HG03025 (cell line): Measurements from ENCODE around the gene MFN2.
"Not testable (repeated sequence)": the region's sequence is repeated elsewhere in the genome, so short reads cannot be mapped to it uniquely, and the experiment has no call there.

ENCODE experiments used
- ATAC-seq: cut with Tn5 transposase; IDR thresholded peaks from one replicate; pipeline ENCODE4 v1.9.1; 2021; ENCODE audit warnings: mild to moderate bottlenecking, moderate library complexity; ENCODE audit not compliant: unreplicated experiment, low FRiP score

The MFN2 gene

GRCh38 chr1:11991969-11992676 is 11.9 kb downstream of the MFN2 start:
- no peak for ATAC-seq

GRCh38 chr1:11997081-11997850 is 17.0 kb downstream of the MFN2 start:
- no peak for ATAC-seq

GRCh38 chr1:11998636-11999035 is 18.4 kb downstream of the MFN2 start:
- ATAC-seq, result no peak

- no peak for ATAC-seq
These were observed 19.0 kb downstream of the MFN2 start for GRCh38 chr1:11999236-11999635.

- ATAC-seq, result no peak
These were observed 21.1 kb downstream of the MFN2 start for GRCh38 chr1:12001249-12001917.

- ATAC-seq, result no peak
These were observed 21.8 kb downstream of the MFN2 start for GRCh38 chr1:12001996-12002493.

- ATAC-seq, result no peak
These were observed 23.5 kb downstream of the MFN2 start for GRCh38 chr1:12003762-12004161.

GRCh38 chr1:12005488-12006166 is 25.4 kb downstream of the MFN2 start:
- no peak for ATAC-seq

- no peak for ATAC-seq
These were observed 26.1 kb downstream of the MFN2 start for GRCh38 chr1:12006167-12006921.

- no peak for ATAC-seq
These were observed 27.0 kb downstream of the MFN2 start for GRCh38 chr1:12007204-12007603.

GRCh38 chr1:12008355-12008754 is 28.1 kb downstream of the MFN2 start:
- ATAC-seq, result not testable (repeated sequence)

GRCh38 chr1:12009318-12009947 is 29.2 kb downstream of the MFN2 start:
- no peak for ATAC-seq

- no peak for ATAC-seq
These were observed 30.7 kb downstream of the MFN2 start for GRCh38 chr1:12010746-12011570.

GRCh38 chr1:12011998-12012397 is 31.8 kb downstream of the MFN2 start:
- ATAC-seq, result no peak

- no peak for ATAC-seq
These were observed 32.5 kb downstream of the MFN2 start for GRCh38 chr1:12012560-12013316.

GRCh38 chr1:12014141-12014991 is 34.1 kb downstream of the MFN2 start:
- ATAC-seq, result no peak

- no peak for ATAC-seq
These were observed 34.8 kb downstream of the MFN2 start for GRCh38 chr1:12015001-12015491.
